Stimulated activated effector memory CD8-positive, alpha-beta T cell treated with anti-CD3 and anti-CD28 coated beads, Interleukin-12 subunit alpha, Interleukin-12 subunit beta, amount 100 ng/mL, for 72 hours (primary cell): Measurements from ENCODE around the gene GRIK3.

Source experiments
- ATAC-seq: fragments of 150-1000 bp; cut with Tn5 transposase; 2 replicates; pipeline ENCODE4 v1.10.0; 2021
- DNase-seq, 2 donors: peaks; one replicate each; pipeline ENCODE4 v3.0.0; 2021 to 2022; ENCODE audit warnings: low spot score in 2 of 2
- H3K27ac Mint-ChIP-seq: one replicate; pipeline ENCODE4 v1.8.0; 2022; ENCODE audit warnings: mild to moderate bottlenecking, mixed read lengths
- H3K36me3 Mint-ChIP-seq: one replicate; pipeline ENCODE4 v1.8.0; 2022; ENCODE audit warnings: mild to moderate bottlenecking, mixed read lengths
- H3K4me1 Mint-ChIP-seq: one replicate; pipeline ENCODE4 v1.8.0; 2022; ENCODE audit warnings: mixed read lengths
- H3K4me3 Mint-ChIP-seq: one replicate; pipeline ENCODE4 v1.8.0; 2022; ENCODE audit warnings: mild to moderate bottlenecking, mixed read lengths
- H3K9me3 Mint-ChIP-seq: one replicate; pipeline ENCODE4 v1.8.0; 2022; ENCODE audit warnings: mixed read lengths

The GRIK3 gene

DNA sequence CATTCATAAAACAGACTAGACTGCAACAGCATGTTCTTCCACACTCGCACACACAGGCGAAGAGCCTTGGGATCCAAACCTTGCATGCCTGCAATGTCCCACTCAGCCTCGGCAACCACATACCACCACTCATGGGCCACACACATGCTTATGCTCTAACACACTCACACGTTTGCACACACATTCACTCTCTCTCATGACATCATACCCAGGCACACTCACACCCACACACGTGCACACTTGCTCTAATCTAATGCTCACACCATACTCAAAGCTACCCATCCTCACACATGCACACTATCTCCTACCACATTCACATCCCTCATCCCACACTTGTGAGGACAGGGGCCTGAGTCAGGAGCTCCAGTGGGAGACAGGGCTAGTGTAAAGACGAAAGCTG lies 50.3 kb downstream of the GRIK3 start:
- no peaks in the 10 kb centered on the region for H3K9me3 Mint-ChIP-seq
- no peak for ATAC-seq
- DNase-seq = no peak
- H3K27ac Mint-ChIP-seq = no peak overlapping the region
- H3K36me3 Mint-ChIP-seq = no peaks in the 10 kb centered on the region
- H3K4me1 Mint-ChIP-seq = no peaks in the 10 kb centered on the region
- H3K4me3 Mint-ChIP-seq = no peak overlapping the region

DNA sequence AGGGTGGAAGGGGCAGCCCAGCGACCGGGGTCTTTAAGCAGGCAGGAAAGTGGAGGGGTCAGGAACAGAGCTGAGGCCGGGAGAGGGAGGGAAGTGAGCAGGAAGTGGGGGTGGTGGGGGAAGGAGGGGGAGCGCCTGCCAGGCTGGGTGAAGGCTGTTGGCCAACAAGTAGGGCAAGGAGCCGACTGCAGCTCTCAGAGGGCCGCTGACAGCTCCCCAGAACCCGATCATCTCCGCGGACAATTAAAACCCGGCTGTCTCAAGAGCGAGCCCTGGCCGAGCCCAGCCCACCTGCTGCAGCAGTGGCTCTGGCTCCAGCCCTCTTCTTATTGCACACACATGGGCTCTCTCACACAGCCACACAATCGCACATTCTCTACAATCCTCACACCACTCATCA lies 51.6 kb downstream of the GRIK3 start:
- no peaks in the 10 kb centered on the region for H3K36me3 Mint-ChIP-seq
- ATAC-seq = no peak
- no peaks in the 10 kb centered on the region for H3K9me3 Mint-ChIP-seq
- DNase-seq = no peak
- no peak overlapping the region for H3K27ac Mint-ChIP-seq
- no peak overlapping the region for H3K4me3 Mint-ChIP-seq
- no peaks in the 10 kb centered on the region for H3K4me1 Mint-ChIP-seq

DNA sequence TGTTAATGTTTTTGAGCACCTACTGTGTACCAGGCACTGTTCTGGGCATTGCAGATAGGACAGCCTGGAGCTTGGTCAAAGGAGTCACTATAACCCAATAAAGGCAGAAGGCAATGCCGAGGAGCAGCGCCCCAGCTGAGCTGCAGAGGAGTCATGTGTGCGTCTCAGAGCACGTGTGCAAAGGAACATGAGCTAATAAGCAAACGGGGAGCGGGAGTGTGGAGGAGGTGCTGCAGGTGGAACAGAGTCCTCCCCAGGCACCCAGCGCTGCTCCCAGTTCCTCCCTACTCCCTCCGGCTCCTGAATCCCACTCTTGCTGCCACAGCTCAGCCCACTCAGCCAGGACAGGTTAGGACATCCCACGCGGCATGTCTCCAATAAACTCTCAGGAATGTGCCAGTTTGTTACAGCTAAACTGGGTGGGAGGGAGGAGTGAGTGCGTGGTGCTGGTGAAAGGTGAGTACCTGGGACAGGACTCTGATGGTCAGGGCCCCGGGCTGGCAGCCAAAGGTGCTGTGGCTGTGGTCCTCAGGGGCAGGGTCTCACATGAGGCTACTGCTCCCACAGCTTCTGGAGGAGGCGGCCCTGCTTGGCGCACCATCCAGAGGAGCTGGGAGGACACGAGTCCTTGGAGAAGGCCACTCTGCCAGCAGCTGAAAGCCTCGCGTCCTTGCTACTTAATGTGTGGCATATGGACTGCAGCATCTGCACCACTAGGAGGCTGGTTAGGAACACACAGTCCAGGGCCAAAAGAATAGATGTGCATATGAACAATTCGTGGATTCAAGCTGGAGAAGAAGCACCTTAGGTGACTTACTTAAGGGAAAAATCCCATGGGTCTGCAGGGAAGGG lies 52.3 kb downstream of the GRIK3 start:
- ATAC-seq = no peak
- no peak overlapping the region for H3K27ac Mint-ChIP-seq
- no peaks in the 10 kb centered on the region for H3K4me1 Mint-ChIP-seq
- H3K9me3 Mint-ChIP-seq = no peaks in the 10 kb centered on the region
- no peaks in the 10 kb centered on the region for H3K36me3 Mint-ChIP-seq
- no peak for DNase-seq
- no peak overlapping the region for H3K4me3 Mint-ChIP-seq

DNA sequence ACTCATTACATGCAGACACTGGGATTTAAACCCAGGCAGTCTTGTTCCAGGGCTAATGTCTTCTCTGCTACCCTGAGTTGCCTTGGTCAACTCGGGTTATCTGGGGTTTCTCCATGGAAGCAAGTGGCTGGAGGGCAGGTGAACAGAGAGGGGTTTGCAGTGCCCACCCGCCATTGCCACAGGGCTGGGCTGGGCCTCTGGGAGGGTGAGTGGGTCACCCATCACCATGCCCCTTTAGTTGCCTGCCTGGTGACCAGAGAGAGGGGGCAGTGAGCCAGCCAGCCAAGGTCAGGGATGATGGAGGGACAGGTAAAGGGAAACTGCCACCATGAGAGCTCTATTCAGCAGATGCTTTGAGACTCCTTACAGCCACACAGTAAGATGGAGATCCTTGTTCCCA lies 53.2 kb downstream of the GRIK3 start:
- no peak overlapping the region for H3K4me3 Mint-ChIP-seq
- no peaks in the 10 kb centered on the region for H3K36me3 Mint-ChIP-seq
- H3K27ac Mint-ChIP-seq = no peak overlapping the region
- no peaks in the 10 kb centered on the region for H3K9me3 Mint-ChIP-seq
- ATAC-seq (no peak), DNase-seq (no peak)
- H3K4me1 Mint-ChIP-seq = no peaks in the 10 kb centered on the region

DNA sequence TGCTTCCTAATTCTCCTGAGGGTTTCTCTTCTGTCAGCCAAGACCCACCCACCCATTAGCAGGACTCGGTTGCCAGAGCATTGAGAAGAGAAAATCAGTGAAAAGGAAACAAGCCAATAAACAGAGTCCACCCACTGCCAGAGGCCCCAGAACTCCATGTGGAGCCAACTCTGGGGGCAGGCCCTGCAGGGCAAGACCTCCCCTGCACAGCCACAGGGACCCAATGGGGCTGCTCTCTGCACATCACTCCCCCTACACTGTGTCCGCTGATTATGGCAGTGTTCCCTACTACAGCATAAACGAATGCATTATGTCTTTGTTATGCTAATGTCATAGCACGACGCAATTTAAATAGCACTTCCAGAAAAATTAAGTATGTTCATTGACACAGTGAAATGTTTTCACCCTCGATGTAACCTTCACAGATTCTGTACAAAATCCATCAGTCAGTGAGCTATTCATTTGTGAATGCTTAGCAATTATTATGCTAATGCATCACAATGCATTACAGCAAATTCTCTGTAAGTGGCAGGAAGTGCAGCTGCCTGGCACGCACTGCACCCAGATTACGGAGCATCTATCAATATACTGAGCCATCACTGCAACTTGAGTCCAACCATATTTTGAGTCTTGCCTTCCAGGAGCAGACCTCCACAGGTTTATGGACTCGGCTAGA lies 56.4 kb downstream of the GRIK3 start:
- H3K4me3 Mint-ChIP-seq = no peak overlapping the region
- no peak overlapping the region for H3K27ac Mint-ChIP-seq
- no peaks in the 10 kb centered on the region for H3K4me1 Mint-ChIP-seq
- DNase-seq (no peak), ATAC-seq (no peak)
- H3K9me3 Mint-ChIP-seq = no peaks in the 10 kb centered on the region
- no peaks in the 10 kb centered on the region for H3K36me3 Mint-ChIP-seq

DNA sequence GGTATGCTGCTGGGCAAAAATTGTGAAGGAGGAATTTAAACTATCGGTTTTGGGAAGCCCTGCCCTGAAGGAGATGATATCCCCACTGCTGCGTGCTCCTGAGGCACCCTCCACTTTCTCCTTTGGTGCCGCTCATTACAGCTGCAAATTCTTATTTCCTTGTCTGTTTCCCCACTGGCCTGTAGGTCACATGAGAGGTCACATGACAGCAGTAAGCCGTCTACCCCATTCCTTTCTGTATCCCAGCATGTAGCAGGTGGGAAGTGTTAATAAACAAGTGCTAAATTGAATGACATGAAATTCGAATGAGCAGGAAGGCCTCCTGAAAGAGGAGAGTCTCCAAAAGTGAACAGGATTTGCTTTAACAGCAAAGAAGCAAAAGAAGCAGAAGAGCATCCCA lies 58.7 kb downstream of the GRIK3 start:
- ATAC-seq = no peak
- no peak overlapping the region for H3K27ac Mint-ChIP-seq
- DNase-seq = no peak
- no peaks in the 10 kb centered on the region for H3K9me3 Mint-ChIP-seq
- H3K4me1 Mint-ChIP-seq = no peaks in the 10 kb centered on the region
- no peaks in the 10 kb centered on the region for H3K36me3 Mint-ChIP-seq
- H3K4me3 Mint-ChIP-seq = no peak overlapping the region

DNA sequence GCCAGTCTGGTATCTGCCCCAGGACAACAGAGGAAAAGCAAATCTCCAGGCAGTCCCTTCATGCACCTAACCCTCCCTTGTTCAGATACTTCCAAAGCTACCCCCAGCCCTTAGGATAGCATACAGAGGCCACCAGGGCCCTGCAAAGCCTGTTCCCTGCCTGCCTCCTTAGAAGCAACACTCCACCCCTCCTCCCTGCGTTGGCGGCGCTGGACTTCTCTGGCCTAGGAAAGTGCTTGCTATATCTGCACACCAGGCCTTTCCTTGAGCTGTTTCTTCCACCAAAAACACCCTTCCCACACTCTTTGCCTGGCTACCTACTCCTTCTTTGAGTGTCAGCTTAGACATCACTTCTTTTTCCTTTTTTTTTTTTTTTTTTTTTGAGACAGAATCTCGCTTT lies 61.3 kb downstream of the GRIK3 start:
- no peaks in the 10 kb centered on the region for H3K9me3 Mint-ChIP-seq
- no peaks in the 10 kb centered on the region for H3K4me1 Mint-ChIP-seq
- no peaks in the 10 kb centered on the region for H3K36me3 Mint-ChIP-seq
- H3K4me3 Mint-ChIP-seq = no peak overlapping the region
- H3K27ac Mint-ChIP-seq = no peak overlapping the region
- DNase-seq (no peak), ATAC-seq (no peak)

DNA sequence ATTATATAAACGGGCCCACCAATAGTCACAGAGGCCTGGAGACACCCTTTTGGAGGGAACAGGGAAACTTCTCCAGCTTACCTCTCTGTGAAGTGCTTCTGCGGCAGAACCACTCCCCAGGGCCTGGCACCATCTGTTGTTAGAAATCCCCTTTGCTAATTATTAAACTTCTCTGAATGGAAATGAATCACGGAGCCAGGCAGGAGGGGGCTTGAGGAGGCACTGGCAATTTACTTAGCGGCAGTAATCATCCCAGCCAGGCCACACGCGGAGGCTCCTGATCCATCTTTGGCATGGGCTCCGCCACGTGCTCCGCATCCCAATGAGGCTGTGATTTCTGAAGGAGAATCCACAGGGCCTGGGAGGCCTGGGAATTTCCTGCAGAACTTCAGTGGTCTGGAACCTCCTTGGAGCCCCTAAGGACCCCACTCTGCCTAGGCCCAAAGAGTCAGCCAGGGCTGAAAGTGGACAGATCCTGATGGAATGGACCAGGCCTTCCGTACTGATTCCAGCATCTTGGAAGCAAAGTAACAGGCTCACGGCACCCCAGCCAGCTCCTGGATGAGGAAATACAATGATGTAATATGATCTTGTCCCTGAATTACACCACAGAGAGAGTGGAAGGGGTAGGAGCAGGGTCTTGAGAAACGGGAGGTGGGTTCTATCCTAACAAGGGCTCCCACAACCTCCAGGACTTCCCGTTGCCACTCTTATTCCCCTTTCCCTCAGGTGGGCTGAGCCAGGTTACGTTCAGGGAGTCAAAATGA lies 62.3 kb downstream of the GRIK3 start:
- Mint-ChIP-seq H3K4me3 (no peak overlapping the region), H3K9me3 (no peaks in the 10 kb centered on the region), H3K4me1 (no peaks in the 10 kb centered on the region), H3K36me3 (no peaks in the 10 kb centered on the region), H3K27ac (no peak overlapping the region)
- ATAC-seq (no peak), DNase-seq (no peak)

DNA sequence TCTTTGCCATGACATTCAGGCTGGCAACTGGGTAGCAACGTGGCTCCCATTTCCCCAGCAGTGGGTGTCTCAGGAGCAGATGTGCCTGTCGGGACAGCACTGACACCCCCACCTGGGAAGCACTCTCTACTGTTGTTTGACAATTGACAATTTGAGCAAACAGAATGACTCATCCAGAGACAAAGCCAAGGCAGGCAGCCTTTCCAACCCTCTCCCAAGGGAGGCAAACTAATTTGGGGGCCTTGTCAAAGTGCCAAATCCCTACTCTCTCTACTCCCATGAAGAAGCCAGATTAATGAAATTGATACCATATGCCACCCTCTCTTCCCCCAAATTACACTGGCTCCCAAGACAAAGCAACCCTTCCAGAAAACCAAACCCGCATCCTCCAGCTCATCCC lies 65.6 kb downstream of the GRIK3 start:
- ATAC-seq = no peak
- H3K27ac Mint-ChIP-seq = no peak overlapping the region
- H3K4me1 Mint-ChIP-seq = no peaks in the 10 kb centered on the region
- no peak overlapping the region for H3K4me3 Mint-ChIP-seq
- no peak for DNase-seq
- H3K9me3 Mint-ChIP-seq = no peaks in the 10 kb centered on the region
- no peaks in the 10 kb centered on the region for H3K36me3 Mint-ChIP-seq

DNA sequence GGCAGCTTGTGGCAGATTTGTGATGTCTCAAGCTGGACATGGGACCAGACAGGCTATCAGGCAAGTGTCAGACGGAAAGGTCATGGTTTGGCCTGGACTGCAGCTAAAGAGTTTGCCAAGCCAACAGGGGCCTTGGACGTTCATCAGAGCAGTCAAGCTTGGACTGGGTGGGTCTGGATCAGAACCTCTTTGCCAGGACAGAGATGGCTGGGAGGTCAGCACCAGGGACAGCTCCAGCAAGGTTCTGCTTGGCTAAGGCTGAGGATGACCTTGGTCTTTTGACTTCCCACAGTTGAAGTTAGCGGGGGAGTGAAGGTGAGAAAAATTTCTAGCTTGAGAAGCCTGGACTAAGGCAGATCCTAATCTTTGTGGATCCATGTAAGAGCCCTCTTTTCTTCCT lies 68.1 kb downstream of the GRIK3 start:
- Mint-ChIP-seq H3K4me1 (no peaks in the 10 kb centered on the region), H3K36me3 (no peaks in the 10 kb centered on the region), H3K9me3 (no peaks in the 10 kb centered on the region), H3K4me3 (no peak overlapping the region), H3K27ac (no peak overlapping the region)
- DNase-seq (no peak), ATAC-seq (no peak)

DNA sequence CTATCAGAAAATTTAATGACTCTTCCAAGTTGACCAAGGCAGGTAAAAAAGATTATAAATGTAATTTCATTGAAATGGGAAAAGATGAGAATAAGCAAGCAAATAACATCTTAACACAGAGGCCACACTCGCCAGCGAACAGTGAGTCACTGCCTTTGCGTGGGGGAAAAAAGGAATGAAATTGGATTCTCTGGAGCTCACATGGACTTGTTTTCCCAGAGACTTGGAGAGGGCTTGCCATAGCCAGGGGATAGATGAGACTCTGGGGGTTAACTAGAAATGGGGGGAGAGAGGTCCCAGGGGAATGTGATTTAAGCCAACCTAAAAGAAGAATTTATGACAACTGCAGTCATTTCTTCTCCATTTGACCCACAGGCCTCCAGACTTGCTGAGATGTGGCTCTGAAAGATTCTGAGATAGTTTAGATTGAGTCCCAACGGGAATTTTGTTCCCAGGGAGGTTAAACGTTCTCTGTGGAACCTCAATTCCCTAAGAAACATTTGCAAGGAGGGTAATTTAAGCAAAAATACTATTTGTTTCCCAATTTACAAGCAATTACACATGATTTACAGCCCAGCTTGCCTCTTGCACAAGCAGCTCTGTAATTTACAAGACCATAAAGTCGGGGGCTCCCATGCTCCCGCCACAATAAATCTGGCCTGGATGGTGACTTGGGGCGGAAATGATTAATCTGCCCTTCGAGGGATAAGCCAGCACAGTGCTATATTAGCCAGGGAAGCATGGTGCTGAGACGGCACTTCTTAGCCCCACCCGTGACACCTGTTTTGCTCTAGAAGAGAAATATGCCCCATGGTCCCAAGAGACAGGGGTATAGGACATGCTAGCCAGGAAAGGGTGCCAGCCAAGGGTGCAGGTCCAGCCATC lies 68.8 kb downstream of the GRIK3 start:
- ATAC-seq = no peak

DNA sequence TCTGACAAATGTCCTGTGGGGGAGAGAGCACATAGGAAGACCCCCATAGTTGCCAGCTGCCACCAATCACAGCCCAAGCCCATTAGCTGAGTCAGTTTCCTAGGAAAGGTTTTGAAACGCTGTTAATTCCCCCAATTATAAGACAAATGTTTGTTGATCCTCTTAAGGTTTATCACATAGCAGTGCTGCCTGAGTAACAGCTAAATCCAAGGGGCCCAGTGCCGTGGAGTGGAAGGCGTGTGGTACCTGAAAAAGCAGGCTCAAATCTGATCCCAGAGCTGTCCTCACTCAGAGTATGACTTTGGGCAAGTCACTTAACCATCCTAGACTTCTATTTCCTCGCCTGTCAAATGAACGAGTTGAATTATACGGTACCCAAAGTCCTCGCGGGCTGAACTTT lies 69.5 kb downstream of the GRIK3 start:
- no peaks in the 10 kb centered on the region for H3K4me1 Mint-ChIP-seq
- no peaks in the 10 kb centered on the region for H3K9me3 Mint-ChIP-seq
- no peak overlapping the region for H3K27ac Mint-ChIP-seq
- H3K36me3 Mint-ChIP-seq = no peaks in the 10 kb centered on the region
- DNase-seq (no peak), ATAC-seq (no peak)
- no peak overlapping the region for H3K4me3 Mint-ChIP-seq

More for the DNA sequence above, 68.8 kb downstream of the GRIK3 start:
- no peak for DNase-seq
- H3K4me1 Mint-ChIP-seq = no peaks in the 10 kb centered on the region
- H3K4me3 Mint-ChIP-seq = no peak overlapping the region
- H3K36me3 Mint-ChIP-seq = no peaks in the 10 kb centered on the region
- no peak overlapping the region for H3K27ac Mint-ChIP-seq
- H3K9me3 Mint-ChIP-seq = no peaks in the 10 kb centered on the region

DNA sequence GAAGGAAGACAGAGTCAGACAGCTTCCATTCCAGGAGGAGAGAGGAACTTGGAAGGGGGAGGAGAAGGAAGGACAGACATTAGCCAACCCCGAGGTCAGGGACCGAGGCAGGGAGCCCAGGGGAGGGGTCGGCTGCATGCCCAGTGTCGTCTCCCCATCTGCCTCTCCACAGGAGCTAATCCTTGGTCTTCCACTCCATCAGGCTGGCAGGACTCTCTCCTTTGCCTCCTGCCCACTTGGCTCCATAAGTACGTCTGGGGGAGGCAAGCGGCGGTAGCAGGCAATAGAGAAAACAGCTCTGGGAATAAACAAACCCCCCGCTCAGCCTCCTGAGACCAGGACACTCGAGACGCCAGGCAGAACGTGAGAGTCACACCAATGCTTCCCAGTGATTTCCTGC lies 71.3 kb downstream of the GRIK3 start:
- Mint-ChIP-seq H3K9me3 (no peaks in the 10 kb centered on the region), H3K4me1 (no peaks in the 10 kb centered on the region), H3K4me3 (no peak overlapping the region), H3K36me3 (no peaks in the 10 kb centered on the region), H3K27ac (no peak overlapping the region)
- ATAC-seq (no peak), DNase-seq (no peak)

DNA sequence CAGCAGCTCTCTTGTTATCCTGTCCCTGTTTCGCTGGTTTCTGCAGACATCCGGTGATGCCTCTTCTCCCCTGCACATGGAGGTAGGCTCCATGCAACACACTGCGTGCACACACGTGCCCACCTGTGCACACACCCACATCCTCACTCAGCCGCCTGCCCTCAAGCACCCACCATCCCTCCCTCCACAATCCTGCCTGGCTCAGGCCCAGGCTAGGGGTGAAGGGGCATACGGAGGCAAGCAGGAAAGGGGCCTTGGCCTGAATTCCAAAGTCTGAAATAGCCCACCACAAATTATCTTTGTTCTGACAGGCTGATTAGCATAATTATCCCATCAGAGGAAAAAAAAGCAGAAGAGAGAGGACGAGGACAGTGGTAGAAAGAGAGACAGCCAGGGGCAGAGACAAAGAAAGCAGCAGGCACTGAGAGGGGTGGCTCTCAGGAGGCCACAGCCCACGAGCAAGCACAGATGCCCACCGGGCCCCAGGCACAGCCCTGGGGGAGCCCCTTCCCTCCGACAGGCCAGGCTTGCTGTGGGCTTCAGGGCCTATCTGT lies 73.2 kb downstream of the GRIK3 start:
- no peak for DNase-seq
- Mint-ChIP-seq H3K4me1 (no peaks in the 10 kb centered on the region), H3K36me3 (no peaks in the 10 kb centered on the region), H3K27ac (no peak overlapping the region), H3K9me3 (no peaks in the 10 kb centered on the region), H3K4me3 (no peak overlapping the region)
- no peak for ATAC-seq

DNA sequence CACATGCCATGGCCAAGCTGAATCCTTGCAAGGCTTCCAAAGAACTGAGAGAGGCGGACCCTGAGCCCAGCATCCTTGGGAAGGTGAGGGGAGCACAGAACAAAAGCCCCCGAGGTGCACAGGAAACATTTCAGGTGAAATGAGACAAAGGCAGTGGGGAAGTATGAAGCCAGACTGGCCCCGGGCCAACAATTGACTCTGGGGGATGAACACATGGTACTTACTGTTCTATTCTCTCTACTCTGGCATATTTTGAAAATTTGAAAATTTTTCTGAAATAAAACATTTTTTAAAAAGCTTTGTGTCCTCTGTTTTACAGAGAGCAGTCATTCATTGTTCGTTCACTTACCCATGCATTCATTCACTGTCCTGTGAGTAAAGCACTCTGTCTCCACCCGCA lies 77.7 kb downstream of the GRIK3 start:
- H3K4me1 Mint-ChIP-seq = no peaks in the 10 kb centered on the region
- H3K9me3 Mint-ChIP-seq = no peaks in the 10 kb centered on the region
- no peaks in the 10 kb centered on the region for H3K36me3 Mint-ChIP-seq

More for the DNA sequence above, 77.7 kb downstream of the GRIK3 start:
- Mint-ChIP-seq H3K27ac (no peak overlapping the region), H3K4me3 (no peak overlapping the region)
- DNase-seq = no peak
- ATAC-seq = no peak
